A673 (cell line): ENCODE results near the gene KPTN. TPM values are rescaled to one million over a fixed set of nuclear protein-coding genes. Genes with fewer than 3 reads are reported as not detected.

ENCODE experiments used
- BruUV-seq: library from RNA; stranded (reverse); fragments of 400-500 nt; replicated peaks from 2 replicates; lab custom pipeline; 2021; lab: Mats Ljungman, UMichigan
- CTCF ChIA-PET: fragments of 300-600 bp; sonication (Branson Sonifier 250); formaldehyde crosslinking; loops from one replicate; lab custom pipeline; 2022; ENCODE audit warnings: antibody characterized with exemption; lab: Charles Lee
- POLR2A ChIA-PET: fragments of 300-600 bp; sonication (Branson Sonifier 250); formaldehyde crosslinking; loops from one replicate; lab custom pipeline; 2022; ENCODE audit warnings: antibody characterized with exemption; ENCODE audit not compliant: low non-redundant PET; lab: Charles Lee
- DNase-seq: peaks from one replicate; pipeline ENCODE4 v3.0.0-alpha.2; 2015; ENCODE audit warnings: low spot score
- H3K27ac ChIP-seq: fragments of 200-600 bp; sonication (generic); 2 replicates; pipeline ENCODE4 v1.5.1; 2016; ENCODE audit warnings: mixed run types, low read depth, mild to moderate bottlenecking, mixed read lengths, antibody characterized with exemption, low read length; ENCODE audit not compliant: poor library complexity, severe bottlenecking
- H3K27me3 ChIP-seq: fragments of 200-600 bp; sonication (generic); replicated peaks from 2 replicates; pipeline ENCODE4 v1.6.1; 2017; ENCODE audit warnings: mixed run types, low read depth, mild to moderate bottlenecking, mixed read lengths, antibody characterized with exemption, low read length; ENCODE audit not compliant: insufficient read depth, poor library complexity
- H3K36me3 ChIP-seq: fragments of 200-600 bp; sonication (generic); 2 replicates; pipeline ENCODE4 v1.6.1; 2016; ENCODE audit warnings: mixed run types, mild to moderate bottlenecking, mixed read lengths, antibody characterized with exemption, low read length; ENCODE audit not compliant: insufficient read depth, poor library complexity, severe bottlenecking
- H3K4me1 ChIP-seq: fragments of 200-600 bp; sonication (generic); 2 replicates; pipeline ENCODE4 v1.6.1; 2017; ENCODE audit warnings: mixed run types, mild to moderate bottlenecking, mixed read lengths, antibody characterized with exemption, low read length; ENCODE audit not compliant: insufficient read depth, poor library complexity, severe bottlenecking
- H3K4me3 ChIP-seq: fragments of 200-600 bp; sonication (generic); 2 replicates; pipeline ENCODE4 v1.5.1; 2016; ENCODE audit warnings: low read depth, mixed run types, mild to moderate bottlenecking, mixed read lengths, low read length; ENCODE audit not compliant: poor library complexity, severe bottlenecking
- H3K9me3 ChIP-seq: fragments of 200-600 bp; sonication (generic); 2 replicates; pipeline ENCODE4 v1.6.1; 2016; ENCODE audit warnings: mixed run types, low read depth, mild to moderate bottlenecking, mixed read lengths, antibody characterized with exemption, low read length; ENCODE audit not compliant: poor library complexity, severe bottlenecking
- EZH2 ChIP-seq: fragments of 200-600 bp; sonication (generic); IDR thresholded peaks from 2 replicates; pipeline ENCODE4 v1.6.1; 2017; ENCODE audit warnings: borderline replicate concordance, low read depth, mild to moderate bottlenecking, mixed read lengths, antibody characterized with exemption, low read length; ENCODE audit not compliant: poor library complexity, severe bottlenecking
- intact Hi-C: fragments of 100-400 bp; cut with micrococcal nuclease; formaldehyde crosslinking; loops from one replicate; pipeline ENCODE4 v1.10.0; 2022; ENCODE audit not compliant: unreplicated experiment
- total RNA-seq: library from RNA; stranded (reverse); gene quantifications from 2 replicates; pipeline ENCODE4 v1.2.3, GENCODE V29; 2021
- TF ChIP-seq, protein P1 (sequence below): fragments of 300-800, 200-600 bp; sonication (generic); conservative IDR thresholded peaks from 2 replicates; pipeline ENCODE4 v1.5.1; 2017; ENCODE audit warnings: low read depth, mild to moderate bottlenecking, antibody characterized with exemption, low read length, moderate library complexity, mixed read lengths

Gene KPTN
- total RNA-seq, 1 experiment from 2014 or later: 18.9 TPM

DNA sequence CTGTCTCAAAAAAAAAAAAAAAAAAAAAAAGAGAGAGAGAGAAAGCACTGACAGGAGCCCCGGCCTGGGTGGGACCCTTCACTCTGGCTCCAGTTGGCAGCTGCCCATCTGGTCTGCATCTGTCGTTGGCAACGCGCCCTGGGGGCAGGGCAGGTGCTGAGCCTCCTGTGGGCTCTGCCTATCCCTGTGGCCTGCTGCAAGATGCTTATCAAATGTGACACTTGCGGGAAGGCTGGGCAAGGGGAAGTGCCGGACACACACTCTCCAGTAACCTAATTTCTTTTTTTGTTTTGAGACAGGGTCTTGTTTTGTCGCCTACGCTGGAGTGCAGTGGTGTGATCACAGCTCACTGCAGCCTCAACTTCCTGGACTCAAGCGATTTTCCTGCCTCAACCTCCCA is 10.7 kb upstream of the KPTN start:
- Histone ChIP-seq H3K9me3 (no peaks in the 10 kb centered on the region), H3K27ac (no peak overlapping the region), H3K36me3 (no peaks in the 10 kb centered on the region), H3K4me1 (no peaks in the 10 kb centered on the region), H3K27me3 (no peaks in the 10 kb centered on the region), H3K4me3 (no peak overlapping the region)
- DNase-seq: no peak
- ChIA-PET CTCF (no interaction called here), POLR2A (no interaction called here)
- TF ChIP-seq, protein P1, sequence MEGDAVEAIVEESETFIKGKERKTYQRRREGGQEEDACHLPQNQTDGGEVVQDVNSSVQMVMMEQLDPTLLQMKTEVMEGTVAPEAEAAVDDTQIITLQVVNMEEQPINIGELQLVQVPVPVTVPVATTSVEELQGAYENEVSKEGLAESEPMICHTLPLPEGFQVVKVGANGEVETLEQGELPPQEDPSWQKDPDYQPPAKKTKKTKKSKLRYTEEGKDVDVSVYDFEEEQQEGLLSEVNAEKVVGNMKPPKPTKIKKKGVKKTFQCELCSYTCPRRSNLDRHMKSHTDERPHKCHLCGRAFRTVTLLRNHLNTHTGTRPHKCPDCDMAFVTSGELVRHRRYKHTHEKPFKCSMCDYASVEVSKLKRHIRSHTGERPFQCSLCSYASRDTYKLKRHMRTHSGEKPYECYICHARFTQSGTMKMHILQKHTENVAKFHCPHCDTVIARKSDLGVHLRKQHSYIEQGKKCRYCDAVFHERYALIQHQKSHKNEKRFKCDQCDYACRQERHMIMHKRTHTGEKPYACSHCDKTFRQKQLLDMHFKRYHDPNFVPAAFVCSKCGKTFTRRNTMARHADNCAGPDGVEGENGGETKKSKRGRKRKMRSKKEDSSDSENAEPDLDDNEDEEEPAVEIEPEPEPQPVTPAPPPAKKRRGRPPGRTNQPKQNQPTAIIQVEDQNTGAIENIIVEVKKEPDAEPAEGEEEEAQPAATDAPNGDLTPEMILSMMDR: no peak
- no peak for TF ChIP-seq EZH2
- no TSS peak for BruUV-seq
- intact Hi-C loops: no loop called here

DNA sequence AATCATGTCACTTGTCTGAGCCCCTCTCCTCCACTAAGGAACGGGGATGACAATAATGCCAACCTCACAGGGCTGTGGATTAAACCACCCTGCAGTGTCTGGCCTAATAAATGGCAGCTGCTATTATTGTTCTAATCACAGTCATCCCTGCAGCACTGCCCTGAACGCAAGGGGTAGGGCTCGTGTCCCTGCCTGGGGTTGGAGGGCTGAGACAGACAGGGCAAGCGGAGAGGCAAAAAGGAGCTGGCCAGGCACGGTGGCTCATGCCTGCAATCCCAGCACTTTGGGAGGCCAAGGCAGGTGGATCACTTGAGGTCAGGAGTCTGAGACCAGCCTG is 10.2 kb upstream of the KPTN start:
- Histone ChIP-seq H3K36me3 (no peaks in the 10 kb centered on the region), H3K4me1 (no peaks in the 10 kb centered on the region), H3K9me3 (no peaks in the 10 kb centered on the region), H3K4me3 (no peak overlapping the region), H3K27ac (no peak overlapping the region), H3K27me3 (no peaks in the 10 kb centered on the region)
- intact Hi-C loops: no loop called here
- no TSS peak for BruUV-seq
- ChIA-PET CTCF (no interaction called here), POLR2A (no interaction called here)
- no peak for DNase-seq
- no peak for TF ChIP-seq EZH2
- TF ChIP-seq, protein P1: no peak

DNA sequence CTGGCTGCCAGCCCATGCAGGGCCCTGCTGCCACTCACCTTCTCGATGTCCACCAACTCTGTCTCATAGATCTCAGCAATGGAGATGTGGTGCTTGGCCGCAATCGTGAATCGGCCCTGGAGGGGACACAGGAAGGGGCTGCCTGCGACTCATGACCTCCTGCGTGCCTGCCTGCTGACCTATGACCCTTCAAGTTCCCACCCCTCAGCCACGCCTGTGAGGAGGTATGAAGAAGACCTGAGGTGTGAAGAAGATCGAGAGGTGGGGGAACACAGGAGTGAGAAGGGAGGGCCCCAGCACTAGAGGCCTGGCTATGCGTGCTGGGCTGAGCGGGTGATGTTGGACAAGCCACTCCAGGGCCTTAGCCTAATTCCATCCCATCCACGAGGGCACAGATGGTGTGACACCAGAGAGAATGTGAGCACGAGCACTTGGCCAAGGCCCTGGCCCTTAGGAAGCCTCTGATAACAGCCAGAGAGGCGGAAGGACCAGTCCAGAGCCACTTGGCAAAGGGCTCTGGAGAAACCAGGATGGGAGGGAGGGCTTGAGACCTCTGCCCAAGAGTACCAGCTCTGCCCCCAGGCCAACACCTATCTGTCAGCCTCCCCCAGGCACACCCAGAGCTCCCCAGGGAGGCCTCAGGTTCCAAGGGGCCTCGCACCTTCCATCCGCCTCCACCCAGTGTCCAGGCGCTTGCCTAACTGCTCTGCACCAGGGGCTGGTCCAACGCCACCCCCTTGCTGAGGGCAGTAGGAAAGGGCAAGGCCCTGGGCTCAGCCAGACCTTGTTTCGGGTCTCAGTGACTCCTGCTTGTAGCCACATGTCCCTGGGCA is 9.6 kb upstream of the KPTN start:
- intact Hi-C loops: no loop called here
- Histone ChIP-seq H3K4me1 (no peaks in the 10 kb centered on the region), H3K9me3 (no peaks in the 10 kb centered on the region), H3K36me3 (no peaks in the 10 kb centered on the region), H3K27me3 (no peaks in the 10 kb centered on the region), H3K27ac (no peak overlapping the region), H3K4me3 (no peak overlapping the region)
- TF ChIP-seq EZH2: no peak
- TF ChIP-seq, protein P1: no peak
- CTCF ChIA-PET: no interaction called here
- DNase-seq: no peak
- no TSS peak for BruUV-seq
- POLR2A ChIA-PET: no interaction called here
